H1 (cell line): ENCODE measurements around the gene RASAL2. TPM values are rescaled to one million over a fixed set of nuclear protein-coding genes. Genes with fewer than 3 reads are reported as not detected.

Experiments used
- CTCF ChIA-PET: fragments of 300-600 bp; sonication (Branson Sonifier 250); formaldehyde crosslinking; loops from one replicate; lab custom pipeline; 2021; ENCODE audit not compliant: partially characterized antibody; lab: Charles Lee
- POLR2A ChIA-PET: fragments of 300-600 bp; sonication (Branson Sonifier 250); formaldehyde crosslinking; loops from one replicate; lab custom pipeline; 2021; ENCODE audit warnings: inconsistent platforms; ENCODE audit not compliant: partially characterized antibody; lab: Charles Lee
- DNase-seq, 2 experiments: peaks; one replicate each; pipeline versions ENCODE4 v3.0.0 to v3.0.0-alpha.2; 2010 to 2022; ENCODE audit warnings: low spot score in 2 of 2, low read depth in 1 of 2, mixed read lengths in 1 of 2
- FAIRE-seq: peaks from 2 replicates; lab custom pipeline; 2011; peaks lifted over from hg19 to GRCh38; lab: Jason Lieb, UNC
- H2AFZ ChIP-seq: 2 replicates; pipeline ENCODE4 v1.8.1; 2012; ENCODE audit warnings: low read length, inconsistent platforms
- H2AK5ac ChIP-seq: 2 replicates; pipeline ENCODE4 v1.6.1; 2013; ENCODE audit warnings: low read depth, low read length
- H2BK120ac ChIP-seq: replicated peaks from 2 replicates; pipeline ENCODE3; 2013; ENCODE audit warnings: low read depth, low read length, inconsistent platforms
- H2BK12ac ChIP-seq: 2 replicates; pipeline ENCODE4 v1.6.1; 2013; ENCODE audit warnings: low read depth, low read length
- H2BK15ac ChIP-seq: 2 replicates; pipeline ENCODE4 v1.6.1; 2013; ENCODE audit warnings: low read length
- H2BK20ac ChIP-seq: 2 replicates; pipeline ENCODE4 v1.6.1; 2013; ENCODE audit warnings: low read length
- H2BK5ac ChIP-seq: 2 replicates; pipeline ENCODE4 v1.6.1; 2013; ENCODE audit warnings: low read depth, low read length
- H3K14ac ChIP-seq: 2 replicates; pipeline ENCODE4 v1.6.1; 2013; ENCODE audit warnings: inconsistent platforms; ENCODE audit not compliant: insufficient read length
- H3K18ac ChIP-seq: 2 replicates; pipeline ENCODE4 v1.6.1; 2013; ENCODE audit warnings: low read length; ENCODE audit errors: extremely low read depth
- H3K23ac ChIP-seq: 2 replicates; pipeline ENCODE4 v1.6.1; 2013; ENCODE audit warnings: inconsistent platforms; ENCODE audit not compliant: insufficient read length
- H3K23me2 ChIP-seq: 2 replicates; pipeline ENCODE4 v1.6.1; 2013; ENCODE audit warnings: low read depth, low read length
- H3K27ac ChIP-seq: 2 replicates; pipeline ENCODE4 v1.6.1; 2011; ENCODE audit warnings: low read depth, low read length, inconsistent platforms
- H3K27me3 ChIP-seq, 4 experiments: replicated peaks in 1 of 4; 1 replicate in 1 of 4; 2 replicates in 3 of 4; pipeline versions ENCODE4 v1.6.1 to v1.8.1; 2011 to 2013; ENCODE audit warnings: low read length in 3 of 4, mild to moderate bottlenecking in 3 of 4, inconsistent platforms in 2 of 4, mixed read lengths in 2 of 4, moderate library complexity in 1 of 4; ENCODE audit not compliant: control insufficient read depth in 3 of 4, insufficient read depth in 3 of 4; ENCODE audit errors: extremely low read depth in 1 of 4
- H3K36me3 ChIP-seq, 4 experiments: 2 replicates each; pipeline versions ENCODE4 v1.6.1 to v1.8.1; 2011 to 2013; ENCODE audit warnings: mild to moderate bottlenecking in 4 of 4, low read length in 3 of 4, moderate library complexity in 2 of 4, control low read depth in 1 of 4, inconsistent platforms in 1 of 4; ENCODE audit not compliant: insufficient read depth in 4 of 4, control insufficient read depth in 2 of 4
- H3K4ac ChIP-seq: replicated peaks from 2 replicates; pipeline ENCODE3; 2013; ENCODE audit warnings: low read length, low read depth, mixed read lengths, inconsistent platforms; ENCODE audit not compliant: insufficient read length
- H3K4me1 ChIP-seq, 4 experiments: replicated peaks in 1 of 4; 1 replicate in 1 of 4; 2 replicates in 3 of 4; pipeline versions ENCODE4 v1.6.1 to v1.8.1; 2011 to 2013; ENCODE audit warnings: low read length in 3 of 4, inconsistent platforms in 2 of 4, mixed read lengths in 1 of 4; ENCODE audit not compliant: insufficient read depth in 4 of 4, control insufficient read depth in 3 of 4
- H3K4me2 ChIP-seq, 2 experiments: 2 replicates each; pipeline versions ENCODE4 v1.6.1 to v1.8.1; 2011 to 2013; ENCODE audit warnings: low read depth in 2 of 2, low read length in 2 of 2, control low read depth in 1 of 2, inconsistent platforms in 1 of 2, mild to moderate bottlenecking in 1 of 2; ENCODE audit not compliant: insufficient read depth in 1 of 2
- H3K4me3 ChIP-seq, 4 experiments: fragments of 200-600, 300-600 bp in 1 of 4; sonication (generic), shearing (Covaris generic), sonication (Bioruptor Twin) in 1 of 4; 2 replicates each; pipeline versions ENCODE4 v1.5.1 to v1.8.1; 2011 to 2016; ENCODE audit warnings: low read length in 4 of 4, low read depth in 3 of 4, control low read depth in 2 of 4, inconsistent platforms in 2 of 4, mild to moderate bottlenecking in 2 of 4, mixed read lengths in 1 of 4, moderate library complexity in 1 of 4; ENCODE audit not compliant: insufficient read depth in 2 of 4; ENCODE audit errors: extremely low read depth in 1 of 4
- H3K56ac ChIP-seq: replicated peaks from 2 replicates; pipeline ENCODE3; 2013; ENCODE audit warnings: low read depth, mild to moderate bottlenecking, mixed read lengths, low read length, inconsistent platforms; ENCODE audit not compliant: insufficient read length
- H3K79me1 ChIP-seq: 2 replicates; pipeline ENCODE4 v1.6.1; 2013; ENCODE audit warnings: low read depth, low read length, control low read depth
- H3K79me2 ChIP-seq, 2 experiments: 2 replicates each; pipeline versions ENCODE4 v1.6.1 to v1.8.1; 2012 to 2013; ENCODE audit warnings: low read length in 2 of 2, mild to moderate bottlenecking in 2 of 2, inconsistent platforms in 1 of 2; ENCODE audit not compliant: insufficient read depth in 2 of 2, control insufficient read depth in 1 of 2
- H3K9ac ChIP-seq, 4 experiments: replicated peaks in 1 of 4; 1 replicate in 1 of 4; 2 replicates in 3 of 4; pipeline versions ENCODE4 v1.6.1 to v1.8.1; 2011 to 2013; ENCODE audit warnings: low read depth in 3 of 4, low read length in 3 of 4, control low read depth in 2 of 4, mild to moderate bottlenecking in 2 of 4, moderate library complexity in 2 of 4, inconsistent platforms in 1 of 4; ENCODE audit errors: extremely low read depth in 1 of 4
- H3K9me3 ChIP-seq, 2 experiments: 2 replicates each; pipeline versions ENCODE4 v1.6.1 to v1.8.1; 2012 to 2013; ENCODE audit warnings: mild to moderate bottlenecking in 2 of 2, moderate library complexity in 2 of 2, control low read depth in 1 of 2, inconsistent platforms in 1 of 2, low read depth in 1 of 2, low read length in 1 of 2, mixed read lengths in 1 of 2; ENCODE audit not compliant: insufficient read depth in 2 of 2
- H4K20me1 ChIP-seq, 2 experiments: replicated peaks in 1 of 2; 2 replicates each; pipeline versions ENCODE3 to v1.8.1; 2011 to 2013; ENCODE audit warnings: inconsistent platforms in 2 of 2, low read length in 2 of 2, mild to moderate bottlenecking in 1 of 2; ENCODE audit not compliant: insufficient read depth in 2 of 2, control insufficient read depth in 1 of 2
- H4K5ac ChIP-seq: 2 replicates; pipeline ENCODE4 v1.6.1; 2013; ENCODE audit warnings: low read length, low read depth, mixed read lengths, inconsistent platforms; ENCODE audit not compliant: insufficient read length
- H4K8ac ChIP-seq: 2 replicates; pipeline ENCODE4 v1.8.0; 2013; ENCODE audit warnings: mild to moderate bottlenecking, moderate library complexity, low read length, inconsistent platforms; ENCODE audit not compliant: insufficient read depth; ENCODE audit errors: extremely low read depth
- H4K91ac ChIP-seq: replicated peaks from 2 replicates; pipeline ENCODE3; 2013; ENCODE audit warnings: low read length, mixed read lengths, inconsistent platforms; ENCODE audit not compliant: insufficient read length
- BACH1 ChIP-seq: IDR thresholded peaks from 2 replicates; pipeline ENCODE4 v1.6.1; 2012; ENCODE audit warnings: low read length, improper control_type of control experiment
- CHD1 ChIP-seq: IDR thresholded peaks from 2 replicates; pipeline ENCODE4 v1.6.1; 2012; ENCODE audit warnings: low read depth, low read length, improper control_type of control experiment
- CREB1 ChIP-seq: IDR thresholded peaks from 2 replicates; pipeline ENCODE4 v1.6.1; 2012; ENCODE audit warnings: inconsistent platforms
- CTCF ChIP-seq, 3 experiments: IDR thresholded peaks; 1 replicate in 2 of 3; 2 replicates in 1 of 3; pipeline versions ENCODE4 v1.5.1 to v1.6.1; 2011; ENCODE audit warnings: low read length in 3 of 3, mild to moderate bottlenecking in 3 of 3, inconsistent platforms in 2 of 3, low read depth in 1 of 3, moderate library complexity in 1 of 3; ENCODE audit not compliant: insufficient read depth in 1 of 3; ENCODE audit errors: control extremely low read depth in 1 of 3
- RAD21 ChIP-seq, 2 experiments: IDR thresholded peaks in 1 of 2; conservative IDR thresholded peaks in 1 of 2; 2 replicates each; pipeline ENCODE4 v1.6.1; 2011; ENCODE audit warnings: low read depth in 2 of 2, low read length in 2 of 2, improper control_type of control experiment in 1 of 2, inconsistent platforms in 1 of 2, mild to moderate bottlenecking in 1 of 2, moderate library complexity in 1 of 2
- SIX5 ChIP-seq: IDR thresholded peaks from 2 replicates; pipeline ENCODE4 v1.6.1; 2011; ENCODE audit warnings: mild to moderate bottlenecking, low read depth, low read length
- SUZ12 ChIP-seq: fragments of 200-600 bp; sonication (generic); IDR thresholded peaks from 2 replicates; pipeline ENCODE4 v1.6.1; 2012; ENCODE audit warnings: mild to moderate bottlenecking, inconsistent platforms, low read length, moderate library complexity, mixed read lengths
- YY1 ChIP-seq: IDR thresholded peaks from 2 replicates; pipeline ENCODE4 v1.6.1; 2011; ENCODE audit warnings: low read depth, mild to moderate bottlenecking, low read length
- WGBS, 2 experiments: shearing (Covaris generic) in 1 of 2; methylation state at CpG; one replicate each; pipeline versions ENCODE4 v1.1.6 to v1.1.7; 2013 to 2015; ENCODE audit warnings: low lambda C conversion rate in 2 of 2, mixed read lengths in 2 of 2, inconsistent platforms in 1 of 2, low coverage in 1 of 2, missing lambda C conversion rate in 1 of 2; ENCODE audit not compliant: insufficient replicate concordance in 2 of 2, insufficient coverage in 1 of 2, insufficient read length in 1 of 2; ENCODE audit errors: extremely low coverage in 1 of 2, missing lambda C conversion rate in 1 of 2; 5-methylcytosine and 5-hydroxymethylcytosine counted together
- polyA plus RNA-seq, 7 experiments: library from polyadenylated mRNA; depleted of rRNA in 3 of 7; stranded (reverse) in 5 of 7; unstranded in 2 of 7; fragments of >200 nt in 5 of 7; fragments of 200-250 nt in 2 of 7; gene quantifications; 1 replicate in 5 of 7; 2 replicates in 1 of 7; 4 replicates in 1 of 7; pipeline versions ENCODE4 v1.2.1 to v1.2.3, GENCODE V29; 2011 to 2013; ENCODE audit warnings: missing spikeins in 2 of 7, mixed read lengths in 2 of 7
- total RNA-seq: library from RNA; stranded (reverse); fragmentation: NEBNext Ultra II Directional; extraction: Animal tissue kit (Norgen Biotek cat#: 25700); gene quantifications from 2 replicates; pipeline ENCODE4 v1.2.1, GENCODE V29; 2021

Gene RASAL2
- total and polyA plus RNA-seq, 2 of the 8 experiments (the other 6 are each of a cell fraction or from before 2014, with no cell fraction given), result 15.9 to 32.5 TPM

GRCh38 chr1:178379807-178380206 lies 285.9 kb downstream of the RASAL2 start:
- Histone ChIP-seq H3K23me2 (no peaks in the 10 kb centered on the region), H2BK120ac (no peak overlapping the region), H3K18ac (no peak overlapping the region), H3K4me1 (peaks cover 0 to 3% (median 0%) of the 10 kb centered on the region in 4 experiments; a peak in 1 of 7 replicates), H3K79me1 (no peaks in the 10 kb centered on the region), H3K9me3 (no peaks in the 10 kb centered on the region), H3K23ac (no peak overlapping the region), H2BK20ac (no peak overlapping the region), H3K4me3 (no peak overlapping the region), H2BK15ac (no peak overlapping the region), H3K27ac (no peak overlapping the region), H2AK5ac (no peak overlapping the region), H3K4me2 (no peak overlapping the region), H2BK5ac (no peak overlapping the region), H4K91ac (no peak overlapping the region), H3K56ac (no peak overlapping the region), H4K5ac (no peak overlapping the region), H3K79me2 (peaks cover 0 to 8% of the 10 kb centered on the region in 2 experiments; a peak in 3 of 4 replicates), H3K9ac (no peak overlapping the region), H3K14ac (no peak overlapping the region), H3K27me3 (no peaks in the 10 kb centered on the region), H3K36me3 (no peaks in the 10 kb centered on the region), H4K20me1 (no peaks in the 10 kb centered on the region), H2BK12ac (no peak overlapping the region), H4K8ac (no peak overlapping the region), H2AFZ (no peak overlapping the region), H3K4ac (no peak overlapping the region)
- WGBS, 2 experiments, result 26% methylated on average over 14 of the region's 14 CpGs; no CpG with 5 or more reads in 1 of the 2 experiments
- FAIRE-seq, result no peak
- peak in 1 of 2 experiments; percentile 91 for DNase-seq
- ChIA-PET CTCF (interaction anchor here (0.6 to 2.6 kb wide), 29 partner anchors 9 to 1666 kb away, joined by 3 to 14 read pairs (median 4); no protein-coding TSS in a partner anchor), POLR2A (no interaction called here)
- TF ChIP-seq YY1 (no peak), BACH1 (no peak), CTCF (IDR thresholded peaks at IDR 0.05; ENCODE audit: control extremely low read depth in 1 of 3, insufficient read depth in 1 of 3, low read depth in 1 of 3, low read length in 3 of 3) (peak; percentile 77 to 92 (median 78)), CREB1 (peak; percentile 36; the same call in 1 of the 2 replicates), SIX5 (no peak), RAD21 (IDR thresholded peaks at IDR 0.05 in 1 of 2, conservative IDR thresholded peaks at IDR 0.05 in 1 of 2; ENCODE audit: low read depth in 2 of 2, low read length in 2 of 2) (peak; percentile 53 to 66), CHD1 (no peak), SUZ12 (no peak)
